GM19324 (cell line): Measurements from ENCODE around the gene LFNG.

Experiments used
- ATAC-seq: cut with Tn5 transposase; IDR thresholded peaks from one replicate; pipeline ENCODE4 v1.9.1; 2021; ENCODE audit warnings: mild to moderate bottlenecking, moderate library complexity; ENCODE audit not compliant: unreplicated experiment, low FRiP score

LFNG gene

DNA sequence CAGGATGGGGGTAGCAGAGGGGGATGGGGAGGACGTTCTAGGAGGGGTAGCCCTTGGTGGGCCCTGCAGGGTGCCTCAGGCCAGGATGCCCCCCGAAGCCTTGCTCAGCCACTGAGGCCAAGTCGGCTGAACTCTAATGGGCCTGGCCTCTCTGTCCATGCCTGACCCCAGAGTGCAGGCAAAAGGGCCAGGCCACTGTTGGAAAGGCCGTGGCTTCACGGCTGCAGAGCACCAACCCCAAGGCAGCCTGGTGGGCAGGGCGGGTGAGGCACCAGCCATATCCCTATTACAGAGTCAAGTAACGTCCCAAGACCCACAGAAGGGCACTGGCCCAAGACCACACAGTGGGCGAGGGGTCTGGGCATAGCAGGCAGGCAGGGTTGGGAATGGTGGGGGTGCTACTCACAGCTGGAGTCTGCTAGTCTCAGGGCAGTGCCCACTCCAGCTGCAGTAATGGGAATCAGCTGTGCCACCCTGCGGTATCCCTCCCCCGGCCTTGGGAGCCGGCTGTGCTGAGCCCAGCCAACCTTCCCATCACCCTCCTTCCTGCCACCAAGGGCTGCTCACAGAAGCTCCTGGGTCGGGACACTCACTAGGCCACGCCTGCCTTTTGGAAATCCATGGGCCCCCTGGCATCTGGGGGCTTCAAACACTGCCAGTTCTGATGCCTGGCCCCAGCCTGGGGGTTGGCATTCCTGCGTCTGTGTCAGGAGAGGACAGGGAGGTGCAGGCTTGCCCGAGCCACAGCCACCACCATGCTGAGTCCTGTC, 4.0 kb upstream of the LFNG start:
- no peak for ATAC-seq

- ATAC-seq: no peak
These were observed 3.4 kb upstream of the LFNG start for GRCh38 chr7:2516194-2516555.

GRCh38 chr7:2517026-2517425, 2.5 kb upstream of the LFNG start:
- ATAC-seq: no peak

- no peak for ATAC-seq
These were observed 1.7 kb upstream of the LFNG start for GRCh38 chr7:2517678-2518507.

GRCh38 chr7:2518737-2519118, 846 bp upstream of the LFNG start:
- ATAC-seq: no peak

- ATAC-seq: no peak
These were observed 672 bp downstream of the LFNG start for GRCh38 chr7:2520131-2520760.

- no peak for ATAC-seq
These were observed 1.3 kb downstream of the LFNG start for GRCh38 chr7:2520761-2521290.

DNA sequence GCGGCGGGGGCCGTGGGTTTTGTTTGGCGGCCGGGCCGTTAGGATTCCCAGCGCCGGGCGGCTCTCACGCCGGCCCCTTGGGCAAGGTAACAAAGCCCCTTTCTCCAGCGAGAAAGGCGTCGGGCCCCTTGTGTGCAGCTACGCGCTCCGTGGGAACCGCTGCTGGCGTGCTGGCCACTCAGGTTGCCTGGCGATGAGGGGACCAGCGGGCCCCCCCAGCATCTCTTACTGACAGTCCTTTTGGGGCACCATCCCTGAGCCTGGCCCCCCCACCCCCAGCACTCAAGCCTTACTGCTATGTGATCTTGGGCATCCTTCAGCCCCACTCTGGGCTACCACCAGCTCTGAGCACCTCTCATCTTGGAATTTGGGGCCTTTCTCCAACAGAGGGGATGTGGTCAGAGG, 1.8 kb downstream of the LFNG start:
- no peak for ATAC-seq

DNA sequence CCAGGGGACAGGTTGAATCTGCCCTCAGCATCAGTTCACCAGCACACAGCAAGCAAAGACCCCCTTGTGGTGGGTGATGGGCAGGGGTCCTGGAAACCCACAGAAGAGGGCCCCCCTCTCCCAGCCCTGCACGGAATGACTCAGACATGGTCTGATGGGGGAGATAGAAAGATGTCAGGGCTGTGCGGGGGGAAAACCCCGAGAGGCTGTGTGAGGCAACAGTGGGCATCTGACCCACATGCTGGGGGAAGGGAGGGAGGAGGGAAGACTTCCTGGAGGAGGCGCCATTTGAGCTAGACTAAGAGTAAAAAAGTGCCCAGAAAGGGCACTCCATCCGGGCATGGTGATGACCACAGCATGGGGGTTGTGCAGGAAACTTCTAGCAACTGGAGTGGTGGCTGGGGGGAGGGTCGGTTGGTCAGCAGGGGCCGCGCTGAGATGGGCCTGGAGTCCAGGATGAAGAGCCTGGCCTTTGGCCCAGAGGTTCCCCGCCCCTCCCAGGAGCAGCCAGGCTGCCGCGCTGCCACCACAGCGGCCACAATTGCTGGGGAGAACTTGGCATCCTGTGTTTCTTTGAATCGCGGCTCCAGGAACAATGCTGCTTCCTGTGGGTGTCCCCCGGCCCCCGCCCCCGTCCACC, 2.5 kb downstream of the LFNG start:
- ATAC-seq: no peak

DNA sequence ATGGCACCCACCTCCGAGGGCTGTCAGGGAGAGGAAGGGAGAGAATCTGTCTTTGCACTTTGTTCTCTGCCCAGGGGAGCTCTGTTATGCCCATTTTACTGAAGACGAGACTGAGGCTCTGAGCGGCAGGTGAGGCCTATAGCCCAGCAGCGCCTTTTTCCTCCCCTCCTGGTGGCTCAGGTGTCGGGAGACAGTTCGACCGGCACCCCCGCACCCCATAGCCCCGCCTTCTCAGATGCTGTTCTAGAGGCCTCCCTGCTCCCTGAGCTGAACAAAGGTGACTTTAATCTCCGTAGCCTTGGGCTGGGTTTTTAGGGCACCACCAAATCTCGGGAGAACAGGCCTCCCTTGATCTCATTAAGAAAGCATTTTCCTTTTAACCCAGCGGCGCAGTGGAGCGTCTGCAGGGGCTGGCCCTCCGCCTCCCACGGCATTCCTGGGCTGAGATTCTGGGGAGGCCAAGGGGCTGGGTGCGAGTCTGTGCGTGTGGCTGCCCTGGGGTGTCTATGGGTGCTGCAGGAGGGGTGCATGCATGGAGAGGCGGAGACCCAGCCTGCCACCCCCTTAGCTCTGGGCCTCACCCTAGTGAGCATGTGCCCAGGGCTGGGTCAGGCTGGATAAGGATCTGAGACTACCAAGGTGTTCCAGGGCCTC, 3.3 kb downstream of the LFNG start:
- no peak for ATAC-seq

- ATAC-seq: no peak
These were observed 3.9 kb downstream of the LFNG start for GRCh38 chr7:2523461-2523936.

DNA sequence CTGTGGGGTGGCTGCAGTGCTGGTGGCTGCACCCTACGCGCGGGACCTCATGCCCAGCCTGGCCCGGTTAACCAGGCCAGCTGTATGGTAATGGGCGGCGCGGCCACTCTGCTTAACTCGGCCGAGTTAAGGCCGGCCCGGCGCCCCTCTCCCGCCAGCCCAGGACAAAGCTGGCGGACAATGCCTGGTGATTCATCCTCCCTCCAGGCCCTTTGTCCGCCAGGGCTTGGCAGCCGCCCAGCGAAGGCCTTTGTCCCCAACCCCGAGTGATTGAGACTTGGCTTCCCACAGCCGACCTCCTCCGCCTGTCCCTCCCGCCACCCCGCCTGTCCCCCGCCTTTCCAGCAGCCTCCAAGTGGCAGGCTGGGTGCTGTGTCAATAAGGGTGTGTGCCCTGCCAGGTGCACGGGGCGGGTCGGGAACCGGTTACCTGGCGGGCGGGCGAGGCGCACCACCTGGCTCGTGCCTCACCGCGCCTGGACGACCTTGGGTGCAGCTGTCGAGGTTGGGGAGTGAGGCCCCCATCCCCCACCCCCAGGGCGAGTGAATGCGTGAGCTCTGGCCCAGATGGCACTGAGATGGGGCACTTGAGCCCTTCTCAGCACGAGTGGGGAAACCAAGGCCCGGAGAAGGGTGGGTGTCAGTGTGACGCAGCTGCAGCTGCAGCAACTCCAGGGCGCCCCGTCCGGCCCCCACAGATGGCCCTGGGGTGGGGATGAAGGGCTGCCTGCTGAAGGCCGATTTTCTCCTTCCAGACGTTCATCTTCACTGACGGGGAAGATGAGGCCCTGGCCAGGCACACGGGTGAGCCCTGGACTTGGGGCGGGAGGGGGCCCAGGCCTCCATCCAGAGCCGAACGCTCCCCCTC, 4.6 kb downstream of the LFNG start:
- no peak for ATAC-seq

DNA sequence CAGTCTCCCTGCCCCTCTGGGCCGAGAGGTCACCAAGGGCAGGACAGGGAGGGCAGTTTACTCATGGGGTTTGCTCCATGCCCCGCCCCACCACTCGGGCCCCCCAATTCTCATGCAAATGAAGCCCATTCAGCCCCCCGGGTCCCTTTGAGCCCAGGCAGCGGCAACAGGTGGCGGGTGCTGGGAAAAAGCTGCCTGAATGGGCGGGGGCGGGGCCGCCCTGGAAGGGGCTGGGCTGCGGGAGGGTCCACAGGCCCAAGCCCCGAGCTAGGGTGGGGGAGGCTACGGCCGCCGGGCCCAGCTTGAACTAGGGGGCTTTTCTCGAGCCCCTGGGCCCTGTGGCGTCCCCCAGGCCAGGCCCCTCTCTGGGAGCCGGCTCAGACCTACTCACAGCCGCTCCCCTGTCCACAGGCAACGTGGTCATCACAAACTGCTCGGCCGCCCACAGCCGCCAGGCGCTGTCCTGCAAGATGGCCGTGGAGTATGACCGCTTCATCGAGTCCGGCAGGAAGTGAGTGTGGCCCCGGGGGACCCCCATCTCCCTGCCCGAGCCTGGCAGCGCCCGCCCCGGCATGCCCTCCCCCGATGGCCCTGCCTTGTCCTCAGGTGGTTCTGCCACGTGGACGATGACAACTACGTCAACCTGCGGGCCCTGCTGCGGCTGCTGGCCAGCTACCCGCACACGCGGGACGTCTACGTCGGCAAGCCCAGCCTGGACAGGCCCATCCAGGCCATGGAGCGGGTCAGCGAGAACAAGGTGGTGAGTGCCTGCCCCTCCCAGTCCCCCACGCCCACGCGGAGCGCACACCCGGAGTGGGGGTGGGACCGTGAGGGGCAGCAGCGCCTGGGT, 5.5 kb downstream of the LFNG start:
- no peak for ATAC-seq

DNA sequence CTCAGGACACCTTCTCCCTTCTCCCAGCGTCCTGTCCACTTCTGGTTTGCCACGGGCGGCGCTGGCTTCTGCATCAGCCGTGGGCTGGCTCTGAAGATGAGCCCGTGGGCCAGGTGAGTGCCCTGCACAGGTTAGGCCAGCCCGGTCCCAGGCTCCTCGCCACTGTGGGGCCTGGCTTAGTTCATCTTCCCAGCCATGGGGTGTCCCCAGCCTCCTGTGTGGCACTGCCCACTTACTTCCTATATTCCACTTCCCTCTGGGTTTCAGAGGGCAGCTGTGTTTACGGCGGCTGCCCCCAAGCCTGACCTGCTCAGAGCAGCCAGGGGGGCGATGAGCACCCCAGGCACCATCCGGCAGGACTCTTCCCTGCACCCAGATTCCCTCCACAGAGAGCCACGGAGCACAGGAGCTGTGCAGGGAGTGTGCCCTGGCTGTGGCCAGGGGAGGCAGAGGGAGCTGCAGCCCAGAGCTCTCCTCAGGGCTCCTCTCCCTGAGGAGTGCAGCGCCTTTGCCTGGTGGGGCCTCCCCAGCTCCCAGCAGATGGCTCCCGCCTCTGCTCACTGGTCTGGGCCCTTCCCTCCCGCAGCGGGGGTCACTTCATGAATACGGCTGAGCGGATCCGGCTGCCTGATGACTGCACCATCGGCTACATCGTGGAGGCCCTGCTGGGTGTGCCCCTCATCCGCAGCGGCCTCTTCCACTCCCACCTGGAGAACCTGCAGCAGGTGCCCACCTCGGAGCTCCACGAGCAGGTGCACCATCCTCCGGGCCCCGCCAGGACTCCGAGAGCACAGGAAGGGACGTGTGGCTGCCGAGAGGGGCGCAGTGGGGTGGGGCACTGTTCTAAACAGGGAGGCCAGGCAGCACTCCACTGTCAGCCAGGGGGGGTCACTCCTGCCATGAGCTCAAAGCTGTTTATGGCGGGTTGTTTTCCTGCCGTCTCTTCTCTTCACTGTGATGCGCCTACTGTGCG, 6.4 kb downstream of the LFNG start:
- ATAC-seq: no peak

- ATAC-seq: no peak
These were observed 7.3 kb downstream of the LFNG start for GRCh38 chr7:2526659-2527504.
